ENCODE data around the gene TSPO. TPM values are rescaled to one million over a fixed set of nuclear protein-coding genes. Genes with fewer than 3 reads are reported as not detected.

The TSPO gene
- total and polyA plus RNA-seq, 9 of the 15 experiments (the other 6 are each of a cell fraction or from before 2014, with no cell fraction given), result 4.9 to 126 (median 25.3) TPM

- Histone ChIP-seq H4K20me1 (replicated peaks; ENCODE audit: control insufficient read depth, insufficient read depth, low read length) (no peaks in the 10 kb centered on the region), H3K27ac (ENCODE audit: extremely low read depth, low read depth, low read length) (no peak overlapping the region), H3K9me3 (replicated peaks; ENCODE audit: control insufficient read depth, insufficient read depth, low read depth, low read length) (no peaks in the 10 kb centered on the region), H2AFZ (ENCODE audit: low read depth, low read length) (no peak overlapping the region), H3K4me2 (ENCODE audit: insufficient read depth, low read length) (no peak overlapping the region), H3K27me3 (ENCODE audit: control insufficient read depth in 2 of 2, insufficient read depth in 2 of 2, low read length in 2 of 2) (no peaks in the 10 kb centered on the region), H3K9ac (ENCODE audit: insufficient read depth in 1 of 2, low read depth in 2 of 2, low read length in 2 of 2) (no peak overlapping the region), H3K9me1 (ENCODE audit: control insufficient read depth, insufficient read depth, low read length) (no peaks in the 10 kb centered on the region), H3K79me2 (ENCODE audit: control insufficient read depth, insufficient read depth, low read length) (no peaks in the 10 kb centered on the region), H3K4me1 (replicated peaks in 1 of 2; ENCODE audit: control insufficient read depth in 2 of 2, insufficient read depth in 2 of 2, low read length in 2 of 2) (peaks cover 0 to 14% of the 10 kb centered on the region in 2 experiments; a peak in 2 of 5 replicates), H3K4me3 (no peak overlapping the region), H3K36me3 (ENCODE audit: control insufficient read depth, insufficient read depth, low read length) (peaks cover 86% of the 10 kb centered on the region)
- POLR2A ChIA-PET, result interaction anchor here (1.6 kb wide), 1 partner anchor 10 kb away, joined by 5 read pairs; no protein-coding TSS in a partner anchor
- ATAC-seq (no peak), FAIRE-seq (no peak), DNase-seq (ENCODE audit: extremely low read depth in 1 of 4, low spot score in 3 of 4) (no peak)
- CTCF ChIA-PET (ENCODE audit: low intra/inter-chr PET ratio), result no interaction called here
- BruUV-seq (replicated peaks), result no TSS peak
- TF ChIP-seq ZBTB11 (CRISPR knock-in tag; IDR thresholded peaks at IDR 0.05) (no peak), ZKSCAN3 (CRISPR knock-in tag; IDR thresholded peaks at IDR 0.05) (no peak), ZC3H8 (IDR thresholded peaks at IDR 0.05) (no peak), POLR3G (IDR thresholded peaks at IDR 0.05; ENCODE audit: extremely low read depth, insufficient read length, insufficient replicate concordance) (no peak), ZNF197 (CRISPR knock-in tag; IDR thresholded peaks at IDR 0.05; ENCODE audit: low read depth) (no peak), RBFOX2 (IDR thresholded peaks at IDR 0.05; ENCODE audit: low read depth, low read length) (peak; percentile 46), ARHGAP35 (IDR thresholded peaks at IDR 0.05; ENCODE audit: partially characterized antibody) (no peak), MCM3 (IDR thresholded peaks at IDR 0.05) (no peak), LEF1 (IDR thresholded peaks at IDR 0.05) (no peak), ZNF232 (CRISPR knock-in tag; IDR thresholded peaks at IDR 0.05) (no peak), TEAD2 (tag; IDR thresholded peaks at IDR 0.05) (no peak), EP300 (IDR thresholded peaks at IDR 0.05; ENCODE audit: low read length) (no peak), ZSCAN32 (CRISPR knock-in tag; IDR thresholded peaks at IDR 0.05) (no peak), FOXP4 (CRISPR knock-in tag; IDR thresholded peaks at IDR 0.05; ENCODE audit: borderline replicate concordance) (no peak), ZNF696 (CRISPR knock-in tag; conservative IDR thresholded peaks at IDR 0.05) (no peak), IRF2 (CRISPR knock-in tag; IDR thresholded peaks at IDR 0.05) (no peak), POLR2G (IDR thresholded peaks at IDR 0.05; ENCODE audit: low read depth, low read length) (peak; percentile 61)
- in situ Hi-C loops (cut with MboI) (no loop called here), intact Hi-C loops (cut with micrococcal nuclease) (no loop called here)
- WGBS (ENCODE audit: insufficient coverage, low coverage, missing lambda C conversion rate), result 91% methylated on average over 15 of the region's 39 CpGs
Measured at GRCh38 chr22:43173976-43174720, 22.8 kb downstream of the TSPO start.
